HG02840 (cell line): Measurements from ENCODE around the gene P2RY8.
"Not testable (repeated sequence)": the region's sequence is repeated elsewhere in the genome, so short reads cannot be mapped to it uniquely, and the experiment has no call there.

Source experiments
- ATAC-seq: cut with Tn5 transposase; IDR thresholded peaks from one replicate; pipeline ENCODE4 v1.9.1; 2021; ENCODE audit warnings: mild to moderate bottlenecking, moderate library complexity, moderate number of reproducible peaks; ENCODE audit not compliant: unreplicated experiment, low FRiP score

Gene P2RY8

GRCh38 chrX:1490723-1491122, 46.3 kb downstream of the P2RY8 start:
- ATAC-seq = not testable (repeated sequence)

- not testable (repeated sequence) for ATAC-seq
Observed at GRCh38 chrX:1489354-1489753, 47.6 kb downstream of the P2RY8 start.

- ATAC-seq = no peak
Observed at GRCh38 chrX:1488745-1489144, 48.2 kb downstream of the P2RY8 start.

- ATAC-seq = no peak
Observed at GRCh38 chrX:1488141-1488540, 48.8 kb downstream of the P2RY8 start.

- ATAC-seq = no peak
Observed at GRCh38 chrX:1487401-1487800, 49.6 kb downstream of the P2RY8 start.

- ATAC-seq = no peak
Observed at GRCh38 chrX:1486749-1487361, 50.1 kb downstream of the P2RY8 start.

- ATAC-seq = no peak
Observed at GRCh38 chrX:1486177-1486576, 50.8 kb downstream of the P2RY8 start.

GRCh38 chrX:1485033-1485432, 52.0 kb downstream of the P2RY8 start:
- no peak for ATAC-seq

- ATAC-seq = no peak
Observed at GRCh38 chrX:1484638-1485019, 52.4 kb downstream of the P2RY8 start.

GRCh38 chrX:1483843-1484637, 52.9 kb downstream of the P2RY8 start:
- peak; percentile 36 for ATAC-seq

- ATAC-seq = not testable (repeated sequence)
Observed at GRCh38 chrX:1482530-1482928, 54.5 kb downstream of the P2RY8 start.

GRCh38 chrX:1481636-1482529, 55.1 kb downstream of the P2RY8 start:
- peak; percentile 38 for ATAC-seq

- no peak for ATAC-seq
Observed at GRCh38 chrX:1480082-1480785, 56.8 kb downstream of the P2RY8 start.

GRCh38 chrX:1477801-1478458, 59.1 kb downstream of the P2RY8 start:
- no peak for ATAC-seq

- ATAC-seq = no peak
Observed at GRCh38 chrX:1477229-1477628, 59.8 kb downstream of the P2RY8 start.

- ATAC-seq = no peak
Observed at GRCh38 chrX:1476682-1477081, 60.3 kb downstream of the P2RY8 start.

GRCh38 chrX:1475881-1476280, 61.1 kb downstream of the P2RY8 start:
- no peak for ATAC-seq

- ATAC-seq = no peak
Observed at GRCh38 chrX:1475481-1475880, 61.5 kb downstream of the P2RY8 start.

GRCh38 chrX:1474593-1474992, 62.4 kb downstream of the P2RY8 start:
- not testable (repeated sequence) for ATAC-seq

GRCh38 chrX:1472975-1473374, 64.0 kb downstream of the P2RY8 start:
- ATAC-seq = no peak
